GM18907 (cell line): ENCODE data around the gene PUS1.
"Not testable (repeated sequence)": the region's sequence is repeated elsewhere in the genome, so short reads cannot be mapped to it uniquely, and the experiment has no call there.

Source experiments
- ATAC-seq: cut with Tn5 transposase; IDR thresholded peaks from one replicate; pipeline ENCODE4 v1.9.1; 2021; ENCODE audit warnings: mild to moderate bottlenecking, moderate library complexity; ENCODE audit not compliant: unreplicated experiment

Gene PUS1

GRCh38 chr12:131928711-131929580, at the start of gene PUS1:
Gene PUS1 (plus strand): TSS chr12:131929276. CDS start chr12:131929723, 447 bp downstream.
- peak; percentile 73 for ATAC-seq

- ATAC-seq = no peak
Measured at GRCh38 chr12:131882804-131883520, 46.1 kb upstream of the PUS1 start.

- no peak for ATAC-seq
Measured at GRCh38 chr12:131883521-131883900, 45.6 kb upstream of the PUS1 start.

- not testable (repeated sequence) for ATAC-seq
Measured at GRCh38 chr12:131885076-131885475, 44.0 kb upstream of the PUS1 start.

DNA sequence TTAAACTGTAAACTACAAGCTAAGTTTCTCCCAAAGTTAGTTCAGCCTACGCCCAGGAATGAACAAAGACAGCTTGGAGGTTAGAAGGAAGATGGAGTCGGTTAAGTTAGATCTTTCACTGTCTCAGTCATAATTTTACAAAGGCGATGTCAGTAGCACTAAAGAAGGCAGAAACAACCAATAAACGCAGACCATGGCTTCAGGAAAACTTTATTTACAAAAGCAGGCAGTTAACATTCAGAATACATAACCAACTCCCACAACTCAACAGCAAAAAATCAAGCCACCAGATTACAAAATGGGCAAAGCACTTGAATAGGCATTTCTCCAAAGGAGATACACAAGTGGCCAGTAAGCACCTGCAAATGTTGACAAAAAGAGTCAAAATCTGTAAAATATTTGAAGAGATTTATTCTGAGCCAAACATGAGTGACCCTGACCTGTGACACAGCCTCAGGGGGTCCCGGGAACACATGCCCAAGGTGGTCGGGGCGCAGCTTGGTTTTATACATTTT, 43.5 kb upstream of the PUS1 start:
- ATAC-seq = no peak

DNA sequence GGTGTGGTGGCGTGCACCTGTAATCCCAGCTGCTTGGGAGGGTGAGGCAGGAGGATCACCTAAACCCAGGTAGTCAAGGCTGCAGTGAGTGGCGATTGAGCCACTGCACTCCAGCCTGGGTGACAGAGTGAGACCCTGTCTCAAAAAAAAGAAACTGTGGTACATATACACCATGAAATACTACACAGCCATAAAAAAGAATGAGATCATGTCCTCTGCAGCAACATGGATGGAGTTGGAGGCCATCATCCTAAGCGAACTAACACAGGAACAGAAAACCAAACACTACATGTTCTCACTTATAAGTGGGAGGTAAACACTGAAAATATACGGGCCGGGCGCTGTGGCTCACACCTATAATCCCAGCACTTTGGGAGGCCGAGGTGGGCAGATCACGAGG, 37.4 kb upstream of the PUS1 start:
- not testable (repeated sequence) for ATAC-seq

- no peak for ATAC-seq
Measured at GRCh38 chr12:131892711-131893604, 36.1 kb upstream of the PUS1 start.

- ATAC-seq = no peak
Measured at GRCh38 chr12:131893605-131894312, 35.3 kb upstream of the PUS1 start.

DNA sequence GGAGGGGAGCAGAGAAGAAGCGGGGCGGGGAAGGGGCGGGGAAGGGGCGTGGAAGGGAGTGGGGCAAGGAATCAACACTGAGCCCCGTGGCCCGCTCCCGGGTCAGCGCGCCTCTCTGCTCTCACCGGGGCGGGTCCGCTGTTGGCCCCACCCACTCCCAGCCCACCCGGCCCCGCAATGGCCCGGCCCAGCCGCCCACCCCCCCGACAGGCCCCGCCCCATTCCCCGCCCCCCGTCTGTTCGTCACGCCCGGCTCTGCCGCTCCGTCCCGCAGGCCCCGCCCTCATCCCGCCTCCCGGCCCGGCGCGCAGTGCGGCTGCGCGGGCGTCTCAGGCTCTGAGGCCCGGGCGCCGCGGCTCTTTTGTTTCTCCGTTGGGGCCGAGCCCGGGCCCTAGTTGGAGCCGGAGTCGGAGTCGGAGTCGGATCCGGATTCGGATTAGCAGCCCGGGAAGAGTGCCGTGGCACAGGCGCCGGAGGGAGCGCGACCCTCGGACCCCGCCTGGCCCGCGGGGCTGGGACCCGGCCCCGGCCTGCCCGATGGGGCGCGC, 34.7 kb upstream of the PUS1 start, which contains the start of gene ULK1:
TSS of gene ULK1 (plus strand) at position 310 of the 548 bp plus-strand sequence. CDS start 380 bp downstream, outside the sequence.
- ATAC-seq = peak; percentile 82

DNA sequence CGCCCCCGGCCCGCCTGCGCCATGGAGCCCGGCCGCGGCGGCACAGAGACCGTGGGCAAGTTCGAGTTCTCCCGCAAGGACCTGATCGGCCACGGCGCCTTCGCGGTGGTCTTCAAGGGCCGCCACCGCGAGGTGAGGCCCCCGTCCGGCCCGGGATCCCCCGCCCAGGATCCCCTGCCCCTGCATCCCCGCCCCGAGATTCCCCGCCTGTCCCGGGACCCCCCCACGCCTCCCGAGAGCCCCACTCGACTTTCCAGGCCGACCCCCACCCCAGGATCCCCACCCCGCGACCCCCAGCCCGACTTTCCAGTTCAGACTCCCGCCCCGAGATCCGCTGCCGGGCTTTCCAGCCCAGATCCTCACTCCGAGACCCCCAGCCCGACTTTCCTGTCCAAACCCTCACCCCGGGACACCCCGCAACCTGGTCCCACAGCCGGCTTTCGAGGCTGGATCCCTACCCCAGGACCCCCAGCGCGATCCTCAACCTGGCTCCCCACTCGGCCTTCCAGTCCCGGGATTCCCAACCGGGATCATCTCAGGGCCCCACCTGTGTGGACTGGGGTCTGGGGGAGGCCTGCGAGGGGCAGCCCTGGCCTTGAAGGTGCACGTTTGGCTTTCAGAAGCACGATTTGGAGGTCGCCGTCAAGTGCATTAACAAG, 34.0 kb upstream of the PUS1 start:
- ATAC-seq = no peak

DNA sequence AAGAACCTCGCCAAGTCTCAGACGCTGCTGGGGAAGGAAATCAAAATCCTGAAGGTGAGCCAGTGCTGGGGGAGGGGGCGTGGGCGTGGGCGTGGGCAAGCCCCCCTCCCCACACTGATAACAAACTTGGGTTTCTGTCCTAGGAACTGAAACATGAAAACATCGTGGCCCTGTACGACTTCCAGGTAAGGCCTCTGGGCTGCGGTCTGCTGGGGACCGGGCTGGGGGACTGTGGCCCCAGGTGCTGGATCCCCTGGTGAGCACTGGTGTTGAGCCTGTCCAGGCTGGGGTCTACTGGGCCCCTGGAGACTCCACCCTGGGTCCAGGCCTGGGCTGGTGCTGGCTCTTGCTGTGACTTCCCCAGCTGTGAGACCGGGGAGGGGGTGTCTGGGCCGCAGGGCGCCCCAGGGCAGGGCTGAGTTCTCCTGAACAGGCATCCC, 33.4 kb upstream of the PUS1 start:
- no peak for ATAC-seq

GRCh38 chr12:131896080-131896810, 32.8 kb upstream of the PUS1 start:
- peak; percentile 64 for ATAC-seq

- ATAC-seq = no peak
Measured at GRCh38 chr12:131896811-131897270, 32.2 kb upstream of the PUS1 start.

DNA sequence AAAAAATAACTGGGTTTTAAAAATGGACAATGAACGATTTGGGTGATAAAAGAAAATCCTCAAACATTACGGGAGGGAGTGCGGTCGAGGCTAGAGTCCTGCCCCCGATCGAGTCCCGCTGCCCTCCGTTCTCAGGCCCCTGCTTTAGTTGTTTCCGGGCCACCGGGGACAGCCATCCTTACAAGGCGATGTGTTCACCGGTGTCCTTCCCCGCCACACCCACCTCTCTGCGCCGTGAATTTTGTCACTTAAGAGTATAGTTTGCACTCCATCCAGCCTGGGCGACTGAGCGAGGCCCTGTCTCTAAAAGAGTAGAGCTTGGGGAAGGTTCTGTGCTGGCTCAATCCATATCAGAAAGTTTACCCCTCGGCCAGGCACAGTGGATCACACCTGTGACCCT, 31.8 kb upstream of the PUS1 start:
- ATAC-seq = no peak

DNA sequence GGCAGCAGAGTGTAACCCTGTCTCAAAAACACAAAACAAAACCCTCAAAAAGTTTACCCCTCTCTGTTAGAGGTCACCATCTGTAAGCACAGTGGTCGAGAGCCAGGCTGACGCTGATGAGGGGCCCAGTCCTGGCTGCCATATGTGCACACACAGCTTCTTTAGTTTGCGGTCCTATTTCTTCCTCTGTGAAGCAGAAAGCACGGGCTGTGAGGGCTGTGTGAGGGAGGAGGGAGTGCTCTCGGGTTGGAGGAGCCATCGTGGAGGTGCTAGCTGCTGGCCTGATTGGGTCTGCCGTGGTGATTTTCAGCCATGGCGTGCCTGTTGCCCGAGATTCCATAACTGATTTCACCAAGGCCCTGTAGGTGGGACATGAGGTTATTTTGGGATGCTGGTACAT, 31.2 kb upstream of the PUS1 start:
- no peak for ATAC-seq

GRCh38 chr12:131900397-131900796, 28.7 kb upstream of the PUS1 start:
- no peak for ATAC-seq

- ATAC-seq = no peak
Measured at GRCh38 chr12:131901431-131902331, 27.4 kb upstream of the PUS1 start.
